ENCODE measurements around the gene ACAT1. TPM values are rescaled to one million over a fixed set of nuclear protein-coding genes. Genes with fewer than 3 reads are reported as not detected.

The ACAT1 gene
- total and polyA plus RNA-seq, 10 of the 15 experiments (the other 5 are each of a cell fraction or from before 2014, with no cell fraction given): 57.1 to 139 (median 91.2) TPM

DNA sequence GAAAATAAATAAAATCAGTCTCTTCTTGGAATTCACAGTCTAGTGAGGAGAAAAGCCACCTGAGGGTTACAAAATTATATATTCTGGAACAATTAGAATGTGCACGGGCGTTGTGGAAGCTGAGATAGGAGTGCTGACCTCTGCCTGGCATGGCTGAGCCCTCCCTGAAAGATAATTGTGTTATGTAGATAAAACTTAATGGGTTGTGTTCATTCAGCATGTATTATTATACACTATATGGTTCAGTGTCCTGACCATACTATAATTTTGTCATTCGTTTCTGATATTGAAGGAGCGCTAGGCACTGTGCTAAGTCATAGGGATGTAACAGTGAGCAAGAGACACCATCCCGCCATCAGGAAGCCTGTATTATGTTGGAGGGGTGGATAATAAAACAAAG is 3.7 kb downstream of the ACAT1 start:
- RAD21 ChIA-PET (ENCODE audit: unreplicated experiment): interaction anchor here (0.7 to 1.6 kb wide), 2 partner anchors 94 to 112 kb away, joined by 3 to 4 read pairs; no protein-coding TSS in a partner anchor
- Histone ChIP-seq H4K20me1 (ENCODE audit: control insufficient read depth, insufficient read depth) (no peaks in the 10 kb centered on the region), H2AFZ (ENCODE audit: control insufficient read depth, low read depth, low read length) (no peak overlapping the region), H3K9me3 (replicated peaks; ENCODE audit: control insufficient read depth, insufficient read depth, low read length) (no peaks in the 10 kb centered on the region), H3K27ac (ENCODE audit: control insufficient read depth, insufficient read depth) (no peak overlapping the region), H3K4me2 (ENCODE audit: control insufficient read depth, insufficient read depth) (no peak overlapping the region), H3K4me1 (ENCODE audit: control insufficient read depth, insufficient read depth, low read length) (peaks cover 10% of the 10 kb centered on the region), H3K27me3 (replicated peaks in 1 of 2; ENCODE audit: control insufficient read depth in 2 of 2, insufficient read depth in 2 of 2, low read length in 1 of 2) (no peaks in the 10 kb centered on the region), H3K9ac (ENCODE audit: control insufficient read depth, insufficient read depth, low read length) (no peak overlapping the region), H3K36me3 (ENCODE audit: control insufficient read depth in 2 of 2, insufficient read depth in 2 of 2, low read length in 1 of 2) (peaks cover 0 to 2% of the 10 kb centered on the region in 2 experiments; a peak in 2 of 4 replicates), H3K79me2 (ENCODE audit: control insufficient read depth, insufficient read depth, low read length) (peaks cover 35% of the 10 kb centered on the region), H3K4me3 (no peak overlapping the region)
- FAIRE-seq: no peak
- TF ChIP-seq SP1 (IDR thresholded peaks at IDR 0.05; ENCODE audit: low read depth, low read length) (no peak), SUPT20H (IDR thresholded peaks at IDR 0.05; ENCODE audit: borderline replicate concordance, control insufficient read depth, low read depth, low read length) (no peak)
- TF ChIP-seq, protein P1, sequence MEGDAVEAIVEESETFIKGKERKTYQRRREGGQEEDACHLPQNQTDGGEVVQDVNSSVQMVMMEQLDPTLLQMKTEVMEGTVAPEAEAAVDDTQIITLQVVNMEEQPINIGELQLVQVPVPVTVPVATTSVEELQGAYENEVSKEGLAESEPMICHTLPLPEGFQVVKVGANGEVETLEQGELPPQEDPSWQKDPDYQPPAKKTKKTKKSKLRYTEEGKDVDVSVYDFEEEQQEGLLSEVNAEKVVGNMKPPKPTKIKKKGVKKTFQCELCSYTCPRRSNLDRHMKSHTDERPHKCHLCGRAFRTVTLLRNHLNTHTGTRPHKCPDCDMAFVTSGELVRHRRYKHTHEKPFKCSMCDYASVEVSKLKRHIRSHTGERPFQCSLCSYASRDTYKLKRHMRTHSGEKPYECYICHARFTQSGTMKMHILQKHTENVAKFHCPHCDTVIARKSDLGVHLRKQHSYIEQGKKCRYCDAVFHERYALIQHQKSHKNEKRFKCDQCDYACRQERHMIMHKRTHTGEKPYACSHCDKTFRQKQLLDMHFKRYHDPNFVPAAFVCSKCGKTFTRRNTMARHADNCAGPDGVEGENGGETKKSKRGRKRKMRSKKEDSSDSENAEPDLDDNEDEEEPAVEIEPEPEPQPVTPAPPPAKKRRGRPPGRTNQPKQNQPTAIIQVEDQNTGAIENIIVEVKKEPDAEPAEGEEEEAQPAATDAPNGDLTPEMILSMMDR (IDR thresholded peaks at IDR 0.05 in 2 of 3, conservative IDR thresholded peaks at IDR 0.05 in 1 of 3; ENCODE audit: control insufficient read depth in 2 of 3, extremely low read depth in 1 of 3, insufficient read depth in 1 of 3, low read depth in 3 of 3, low read length in 3 of 3): no peak
- POLR2A ChIA-PET: interaction anchor here (0.6 to 1.1 kb wide), 3 partner anchors 11 to 116 kb away, joined by 3 read pairs; partner anchors contain the start of gene CUL5
- SMC1A ChIA-PET (ENCODE audit: uncharacterized antibody, unreplicated experiment): no interaction called here
- WGBS (ENCODE audit: insufficient coverage, insufficient replicate concordance, low lambda C conversion rate, missing lambda C conversion rate): 94% methylated on average over 5 of the region's 5 CpGs
- no peak for ATAC-seq
- no TSS peak for BruUV-seq (replicated peaks)
- DNase-seq (ENCODE audit: low read depth, low spot score): no peak
- in situ Hi-C loops (cut with MboI): no loop called here
- intact Hi-C loops (cut with micrococcal nuclease; ENCODE audit: unreplicated experiment): no loop called here
- CTCF ChIA-PET: interaction anchor here (1.0 kb wide), 1 partner anchor 530 kb away, joined by 3 read pairs; no protein-coding TSS in a partner anchor

DNA sequence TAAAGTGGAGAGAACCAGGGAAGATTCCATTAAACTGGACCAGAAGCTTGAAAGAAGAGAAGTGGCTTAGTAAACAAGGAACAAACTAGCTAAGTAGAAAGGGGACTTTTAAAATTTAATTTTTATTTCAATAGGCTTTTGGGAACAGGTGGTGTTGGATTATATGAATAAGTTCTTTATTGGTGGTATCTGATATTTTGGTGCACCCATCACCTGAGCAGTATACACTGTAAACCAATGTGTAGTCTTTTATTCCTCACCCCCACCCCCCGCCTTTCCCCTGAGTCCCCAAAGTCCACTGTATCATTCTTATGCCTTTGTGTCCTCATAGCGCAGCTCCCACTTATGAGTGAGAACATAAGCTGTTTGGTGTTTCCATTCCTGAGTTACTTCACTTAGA is 7.4 kb downstream of the ACAT1 start:
- Histone ChIP-seq H3K9me3 (replicated peaks; ENCODE audit: control insufficient read depth, insufficient read depth, low read length) (no peaks in the 10 kb centered on the region), H3K27me3 (replicated peaks in 1 of 2; ENCODE audit: control insufficient read depth in 2 of 2, insufficient read depth in 2 of 2, low read length in 1 of 2) (no peaks in the 10 kb centered on the region), H3K27ac (ENCODE audit: control insufficient read depth, insufficient read depth) (no peak overlapping the region), H3K79me2 (ENCODE audit: control insufficient read depth, insufficient read depth, low read length) (peaks cover 15% of the 10 kb centered on the region), H3K9ac (ENCODE audit: control insufficient read depth, insufficient read depth, low read length) (no peak overlapping the region), H3K4me1 (ENCODE audit: control insufficient read depth, insufficient read depth, low read length) (peaks cover 6% of the 10 kb centered on the region), H2AFZ (ENCODE audit: control insufficient read depth, low read depth, low read length) (no peak overlapping the region), H3K36me3 (ENCODE audit: control insufficient read depth in 2 of 2, insufficient read depth in 2 of 2, low read length in 1 of 2) (peaks cover 0 to 2% of the 10 kb centered on the region in 2 experiments; a peak in 3 of 4 replicates), H3K4me2 (ENCODE audit: control insufficient read depth, insufficient read depth) (no peak overlapping the region), H4K20me1 (ENCODE audit: control insufficient read depth, insufficient read depth) (no peaks in the 10 kb centered on the region), H3K4me3 (no peak overlapping the region)
- no peak for FAIRE-seq
- BruUV-seq (replicated peaks): no TSS peak
- WGBS (ENCODE audit: insufficient coverage, insufficient replicate concordance, low lambda C conversion rate, missing lambda C conversion rate): 100% methylated on average over 2 of the region's 2 CpGs
- ChIA-PET POLR2A (no interaction called here), SMC1A (ENCODE audit: uncharacterized antibody, unreplicated experiment) (no interaction called here), RAD21 (ENCODE audit: unreplicated experiment) (interaction anchor here (1.7 kb wide), 1 partner anchor 10 kb away, joined by 4 read pairs; no protein-coding TSS in a partner anchor), CTCF (interaction anchor here (0.7 kb wide), 1 partner anchor 10 kb away, joined by 3 read pairs; no protein-coding TSS in a partner anchor)
- intact Hi-C loops (cut with micrococcal nuclease; ENCODE audit: unreplicated experiment) (no loop called here), in situ Hi-C loops (cut with MboI) (no loop called here)
- no peak for ATAC-seq
- DNase-seq (ENCODE audit: low read depth, low spot score): no peak
- TF ChIP-seq, protein P2, sequence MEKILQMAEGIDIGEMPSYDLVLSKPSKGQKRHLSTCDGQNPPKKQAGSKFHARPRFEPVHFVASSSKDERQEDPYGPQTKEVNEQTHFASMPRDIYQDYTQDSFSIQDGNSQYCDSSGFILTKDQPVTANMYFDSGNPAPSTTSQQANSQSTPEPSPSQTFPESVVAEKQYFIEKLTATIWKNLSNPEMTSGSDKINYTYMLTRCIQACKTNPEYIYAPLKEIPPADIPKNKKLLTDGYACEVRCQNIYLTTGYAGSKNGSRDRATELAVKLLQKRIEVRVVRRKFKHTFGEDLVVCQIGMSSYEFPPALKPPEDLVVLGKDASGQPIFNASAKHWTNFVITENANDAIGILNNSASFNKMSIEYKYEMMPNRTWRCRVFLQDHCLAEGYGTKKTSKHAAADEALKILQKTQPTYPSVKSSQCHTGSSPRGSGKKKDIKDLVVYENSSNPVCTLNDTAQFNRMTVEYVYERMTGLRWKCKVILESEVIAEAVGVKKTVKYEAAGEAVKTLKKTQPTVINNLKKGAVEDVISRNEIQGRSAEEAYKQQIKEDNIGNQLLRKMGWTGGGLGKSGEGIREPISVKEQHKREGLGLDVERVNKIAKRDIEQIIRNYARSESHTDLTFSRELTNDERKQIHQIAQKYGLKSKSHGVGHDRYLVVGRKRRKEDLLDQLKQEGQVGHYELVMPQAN (conservative IDR thresholded peaks at IDR 0.05): no peak
- TF ChIP-seq SPI1 (IDR thresholded peaks at IDR 0.05; ENCODE audit: borderline replicate concordance, insufficient read depth, low read depth, low read length) (no peak), SMC3 (IDR thresholded peaks at IDR 0.05; ENCODE audit: borderline replicate concordance, low read length) (no peak), GATAD2B (conservative IDR thresholded peaks at IDR 0.05; ENCODE audit: low read depth) (no peak), POLR2AphosphoS5 (IDR thresholded peaks at IDR 0.05; ENCODE audit: low read length) (no peak), SIX5 (IDR thresholded peaks at IDR 0.05; ENCODE audit: low read depth, low read length, severe bottlenecking) (no peak), SMARCA5 (IDR thresholded peaks at IDR 0.05) (no peak)
- TF ChIP-seq, protein P1 (IDR thresholded peaks at IDR 0.05 in 2 of 3, conservative IDR thresholded peaks at IDR 0.05 in 1 of 3; ENCODE audit: control insufficient read depth in 2 of 3, extremely low read depth in 1 of 3, insufficient read depth in 1 of 3, low read depth in 3 of 3, low read length in 3 of 3): no peak
